GM19395 (cell line): ENCODE measurements around the gene PPP1R15B.

Source experiments
- ATAC-seq: cut with Tn5 transposase; IDR thresholded peaks from one replicate; pipeline ENCODE4 v1.9.1; 2021; ENCODE audit warnings: mild to moderate bottlenecking, moderate library complexity; ENCODE audit not compliant: unreplicated experiment

The PPP1R15B gene

GRCh38 chr1:204411451-204412204 lies at the start of gene PPP1R15B:
PPP1R15B (minus strand) TSS chr1:204411817; CDS start chr1:204411411, 406 bp downstream.
- peak; percentile 88 for ATAC-seq

GRCh38 chr1:204460346-204460745 lies 48.7 kb upstream of the PPP1R15B start:
- no peak for ATAC-seq

GRCh38 chr1:204459706-204460105 lies 48.1 kb upstream of the PPP1R15B start:
- ATAC-seq, result no peak

- ATAC-seq, result no peak
Observed at GRCh38 chr1:204457666-204458065, 46.0 kb upstream of the PPP1R15B start.

- ATAC-seq, result no peak
Observed at GRCh38 chr1:204456826-204457442, 45.3 kb upstream of the PPP1R15B start.

- no peak for ATAC-seq
Observed at GRCh38 chr1:204455831-204456145, 44.2 kb upstream of the PPP1R15B start.

- ATAC-seq, result no peak
Observed at GRCh38 chr1:204455063-204455830, 43.6 kb upstream of the PPP1R15B start.

- ATAC-seq, result no peak
Observed at GRCh38 chr1:204454476-204454875, 42.9 kb upstream of the PPP1R15B start.

- ATAC-seq, result peak; percentile 70
Observed at GRCh38 chr1:204453141-204453772, 41.6 kb upstream of the PPP1R15B start.

- no peak for ATAC-seq
Observed at GRCh38 chr1:204451352-204452124, 39.9 kb upstream of the PPP1R15B start.

- no peak for ATAC-seq
Observed at GRCh38 chr1:204450461-204451257, 39.0 kb upstream of the PPP1R15B start.

GRCh38 chr1:204449678-204450280 lies 38.2 kb upstream of the PPP1R15B start:
- ATAC-seq, result no peak

- ATAC-seq, result no peak
Observed at GRCh38 chr1:204448991-204449677, 37.5 kb upstream of the PPP1R15B start.

- no peak for ATAC-seq
Observed at GRCh38 chr1:204448344-204448964, 36.8 kb upstream of the PPP1R15B start.

- no peak for ATAC-seq
Observed at GRCh38 chr1:204447736-204448135, 36.1 kb upstream of the PPP1R15B start.

GRCh38 chr1:204447190-204447589 lies 35.6 kb upstream of the PPP1R15B start:
- no peak for ATAC-seq

- ATAC-seq, result no peak
Observed at GRCh38 chr1:204446413-204447111, 34.9 kb upstream of the PPP1R15B start.
